H1 (cell line): ENCODE measurements around the gene EDEM1. TPM values are rescaled to one million over a fixed set of nuclear protein-coding genes. Genes with fewer than 3 reads are reported as not detected.

Experiments used
- CTCF ChIA-PET: fragments of 300-600 bp; sonication (Branson Sonifier 250); formaldehyde crosslinking; loops from one replicate; lab custom pipeline; 2021; ENCODE audit not compliant: partially characterized antibody; lab: Charles Lee
- POLR2A ChIA-PET: fragments of 300-600 bp; sonication (Branson Sonifier 250); formaldehyde crosslinking; loops from one replicate; lab custom pipeline; 2021; ENCODE audit warnings: inconsistent platforms; ENCODE audit not compliant: partially characterized antibody; lab: Charles Lee
- DNase-seq, 2 experiments: peaks; one replicate each; pipeline versions ENCODE4 v3.0.0 to v3.0.0-alpha.2; 2010 to 2022; ENCODE audit warnings: low spot score in 2 of 2, low read depth in 1 of 2, mixed read lengths in 1 of 2
- FAIRE-seq: peaks from 2 replicates; lab custom pipeline; 2011; peaks lifted over from hg19 to GRCh38; lab: Jason Lieb, UNC
- H2AFZ ChIP-seq: 2 replicates; pipeline ENCODE4 v1.8.1; 2012; ENCODE audit warnings: low read length, inconsistent platforms
- H2AK5ac ChIP-seq: 2 replicates; pipeline ENCODE4 v1.6.1; 2013; ENCODE audit warnings: low read depth, low read length
- H2BK120ac ChIP-seq: replicated peaks from 2 replicates; pipeline ENCODE3; 2013; ENCODE audit warnings: low read depth, low read length, inconsistent platforms
- H2BK12ac ChIP-seq: 2 replicates; pipeline ENCODE4 v1.6.1; 2013; ENCODE audit warnings: low read depth, low read length
- H2BK15ac ChIP-seq: 2 replicates; pipeline ENCODE4 v1.6.1; 2013; ENCODE audit warnings: low read length
- H2BK20ac ChIP-seq: 2 replicates; pipeline ENCODE4 v1.6.1; 2013; ENCODE audit warnings: low read length
- H2BK5ac ChIP-seq: 2 replicates; pipeline ENCODE4 v1.6.1; 2013; ENCODE audit warnings: low read depth, low read length
- H3K14ac ChIP-seq: 2 replicates; pipeline ENCODE4 v1.6.1; 2013; ENCODE audit warnings: inconsistent platforms; ENCODE audit not compliant: insufficient read length
- H3K18ac ChIP-seq: 2 replicates; pipeline ENCODE4 v1.6.1; 2013; ENCODE audit warnings: low read length; ENCODE audit errors: extremely low read depth
- H3K23ac ChIP-seq: 2 replicates; pipeline ENCODE4 v1.6.1; 2013; ENCODE audit warnings: inconsistent platforms; ENCODE audit not compliant: insufficient read length
- H3K23me2 ChIP-seq: 2 replicates; pipeline ENCODE4 v1.6.1; 2013; ENCODE audit warnings: low read depth, low read length
- H3K27ac ChIP-seq: 2 replicates; pipeline ENCODE4 v1.6.1; 2011; ENCODE audit warnings: low read depth, low read length, inconsistent platforms
- H3K27me3 ChIP-seq, 4 experiments: replicated peaks in 1 of 4; 1 replicate in 1 of 4; 2 replicates in 3 of 4; pipeline versions ENCODE4 v1.6.1 to v1.8.1; 2011 to 2013; ENCODE audit warnings: low read length in 3 of 4, mild to moderate bottlenecking in 3 of 4, inconsistent platforms in 2 of 4, mixed read lengths in 2 of 4, moderate library complexity in 1 of 4; ENCODE audit not compliant: control insufficient read depth in 3 of 4, insufficient read depth in 3 of 4; ENCODE audit errors: extremely low read depth in 1 of 4
- H3K36me3 ChIP-seq, 4 experiments: 2 replicates each; pipeline versions ENCODE4 v1.6.1 to v1.8.1; 2011 to 2013; ENCODE audit warnings: mild to moderate bottlenecking in 4 of 4, low read length in 3 of 4, moderate library complexity in 2 of 4, control low read depth in 1 of 4, inconsistent platforms in 1 of 4; ENCODE audit not compliant: insufficient read depth in 4 of 4, control insufficient read depth in 2 of 4
- H3K4ac ChIP-seq: replicated peaks from 2 replicates; pipeline ENCODE3; 2013; ENCODE audit warnings: low read length, low read depth, mixed read lengths, inconsistent platforms; ENCODE audit not compliant: insufficient read length
- H3K4me1 ChIP-seq, 4 experiments: replicated peaks in 1 of 4; 1 replicate in 1 of 4; 2 replicates in 3 of 4; pipeline versions ENCODE4 v1.6.1 to v1.8.1; 2011 to 2013; ENCODE audit warnings: low read length in 3 of 4, inconsistent platforms in 2 of 4, mixed read lengths in 1 of 4; ENCODE audit not compliant: insufficient read depth in 4 of 4, control insufficient read depth in 3 of 4
- H3K4me2 ChIP-seq, 2 experiments: 2 replicates each; pipeline versions ENCODE4 v1.6.1 to v1.8.1; 2011 to 2013; ENCODE audit warnings: low read depth in 2 of 2, low read length in 2 of 2, control low read depth in 1 of 2, inconsistent platforms in 1 of 2, mild to moderate bottlenecking in 1 of 2; ENCODE audit not compliant: insufficient read depth in 1 of 2
- H3K4me3 ChIP-seq, 4 experiments: fragments of 200-600, 300-600 bp in 1 of 4; sonication (generic), shearing (Covaris generic), sonication (Bioruptor Twin) in 1 of 4; 2 replicates each; pipeline versions ENCODE4 v1.5.1 to v1.8.1; 2011 to 2016; ENCODE audit warnings: low read length in 4 of 4, low read depth in 3 of 4, control low read depth in 2 of 4, inconsistent platforms in 2 of 4, mild to moderate bottlenecking in 2 of 4, mixed read lengths in 1 of 4, moderate library complexity in 1 of 4; ENCODE audit not compliant: insufficient read depth in 2 of 4; ENCODE audit errors: extremely low read depth in 1 of 4
- H3K56ac ChIP-seq: replicated peaks from 2 replicates; pipeline ENCODE3; 2013; ENCODE audit warnings: low read depth, mild to moderate bottlenecking, mixed read lengths, low read length, inconsistent platforms; ENCODE audit not compliant: insufficient read length
- H3K79me1 ChIP-seq: 2 replicates; pipeline ENCODE4 v1.6.1; 2013; ENCODE audit warnings: low read depth, low read length, control low read depth
- H3K79me2 ChIP-seq, 2 experiments: 2 replicates each; pipeline versions ENCODE4 v1.6.1 to v1.8.1; 2012 to 2013; ENCODE audit warnings: low read length in 2 of 2, mild to moderate bottlenecking in 2 of 2, inconsistent platforms in 1 of 2; ENCODE audit not compliant: insufficient read depth in 2 of 2, control insufficient read depth in 1 of 2
- H3K9ac ChIP-seq, 4 experiments: replicated peaks in 1 of 4; 1 replicate in 1 of 4; 2 replicates in 3 of 4; pipeline versions ENCODE4 v1.6.1 to v1.8.1; 2011 to 2013; ENCODE audit warnings: low read depth in 3 of 4, low read length in 3 of 4, control low read depth in 2 of 4, mild to moderate bottlenecking in 2 of 4, moderate library complexity in 2 of 4, inconsistent platforms in 1 of 4; ENCODE audit errors: extremely low read depth in 1 of 4
- H3K9me3 ChIP-seq, 2 experiments: 2 replicates each; pipeline versions ENCODE4 v1.6.1 to v1.8.1; 2012 to 2013; ENCODE audit warnings: mild to moderate bottlenecking in 2 of 2, moderate library complexity in 2 of 2, control low read depth in 1 of 2, inconsistent platforms in 1 of 2, low read depth in 1 of 2, low read length in 1 of 2, mixed read lengths in 1 of 2; ENCODE audit not compliant: insufficient read depth in 2 of 2
- H4K20me1 ChIP-seq, 2 experiments: replicated peaks in 1 of 2; 2 replicates each; pipeline versions ENCODE3 to v1.8.1; 2011 to 2013; ENCODE audit warnings: inconsistent platforms in 2 of 2, low read length in 2 of 2, mild to moderate bottlenecking in 1 of 2; ENCODE audit not compliant: insufficient read depth in 2 of 2, control insufficient read depth in 1 of 2
- H4K5ac ChIP-seq: 2 replicates; pipeline ENCODE4 v1.6.1; 2013; ENCODE audit warnings: low read length, low read depth, mixed read lengths, inconsistent platforms; ENCODE audit not compliant: insufficient read length
- H4K8ac ChIP-seq: 2 replicates; pipeline ENCODE4 v1.8.0; 2013; ENCODE audit warnings: mild to moderate bottlenecking, moderate library complexity, low read length, inconsistent platforms; ENCODE audit not compliant: insufficient read depth; ENCODE audit errors: extremely low read depth
- H4K91ac ChIP-seq: replicated peaks from 2 replicates; pipeline ENCODE3; 2013; ENCODE audit warnings: low read length, mixed read lengths, inconsistent platforms; ENCODE audit not compliant: insufficient read length
- EGR1 ChIP-seq: IDR thresholded peaks from 2 replicates; pipeline ENCODE4 v1.6.1; 2011; ENCODE audit warnings: low read depth, low read length, borderline replicate concordance
- PHF8 ChIP-seq: fragments of 200-600 bp; sonication (generic); conservative IDR thresholded peaks from 2 replicates; pipeline ENCODE4 v1.7.1; 2012; ENCODE audit warnings: low read depth, mild to moderate bottlenecking, inconsistent platforms, low read length, moderate library complexity
- polyA plus RNA-seq, 7 experiments: library from polyadenylated mRNA; depleted of rRNA in 3 of 7; stranded (reverse) in 5 of 7; unstranded in 2 of 7; fragments of >200 nt in 5 of 7; fragments of 200-250 nt in 2 of 7; gene quantifications; 1 replicate in 5 of 7; 2 replicates in 1 of 7; 4 replicates in 1 of 7; pipeline versions ENCODE4 v1.2.1 to v1.2.3, GENCODE V29; 2011 to 2013; ENCODE audit warnings: missing spikeins in 2 of 7, mixed read lengths in 2 of 7
- total RNA-seq: library from RNA; stranded (reverse); fragmentation: NEBNext Ultra II Directional; extraction: Animal tissue kit (Norgen Biotek cat#: 25700); gene quantifications from 2 replicates; pipeline ENCODE4 v1.2.1, GENCODE V29; 2021

EDEM1 gene
- total and polyA plus RNA-seq, 2 of the 8 experiments (the other 6 are each of a cell fraction or from before 2014, with no cell fraction given), result 4.8 to 16.4 TPM

GRCh38 chr3:5155241-5155640 is 32.3 kb upstream of the EDEM1 start:
- Histone ChIP-seq H2AK5ac (no peak overlapping the region), H4K8ac (no peak overlapping the region), H3K4ac (no peak overlapping the region), H2AFZ (no peak overlapping the region), H3K23ac (no peak overlapping the region), H3K4me1 (peaks cover 0 to 4% (median 0%) of the 10 kb centered on the region in 4 experiments; a peak in 3 of 7 replicates), H3K18ac (no peak overlapping the region), H4K5ac (no peak overlapping the region), H3K27ac (no peak overlapping the region), H2BK20ac (no peak overlapping the region), H4K91ac (no peak overlapping the region), H3K27me3 (no peaks in the 10 kb centered on the region), H3K9me3 (no peaks in the 10 kb centered on the region), H3K36me3 (no peaks in the 10 kb centered on the region), H3K4me3 (no peak overlapping the region), H3K14ac (no peak overlapping the region), H2BK5ac (no peak overlapping the region), H4K20me1 (peaks cover 0 to 4% of the 10 kb centered on the region in 2 experiments), H3K56ac (no peak overlapping the region), H3K9ac (no peak overlapping the region), H3K79me1 (peaks cover 5% of the 10 kb centered on the region; the same call in 1 of the 2 replicates), H3K79me2 (peaks cover 0 to 93% of the 10 kb centered on the region in 2 experiments; a peak in 3 of 4 replicates), H3K4me2 (no peak overlapping the region), H2BK15ac (no peak overlapping the region), H3K23me2 (no peaks in the 10 kb centered on the region), H2BK12ac (no peak overlapping the region), H2BK120ac (no peak overlapping the region)
- no peak for DNase-seq
- TF ChIP-seq PHF8 (no peak), EGR1 (no peak)
- ChIA-PET POLR2A (no interaction called here), CTCF (interaction anchor here (1.4 kb wide), 1 partner anchor 78 kb away, joined by 3 read pairs; no protein-coding TSS in a partner anchor)
- FAIRE-seq, result no peak
